Neural crest cell (in vitro differentiated cells): ENCODE results near the gene PHLDA2. TPM values are rescaled to one million over a fixed set of nuclear protein-coding genes. Genes with fewer than 3 reads are reported as not detected.

Source experiments
- DNase-seq: peaks from one replicate; pipeline ENCODE4 v3.0.0; 2021; ENCODE audit warnings: low read depth, mixed read lengths, low spot score
- H3K27ac Mint-ChIP-seq: one replicate; pipeline ENCODE4 v1.8.0; 2021; ENCODE audit warnings: mild to moderate bottlenecking, mixed read lengths; ENCODE audit not compliant: unreplicated experiment
- H3K27me3 Mint-ChIP-seq: 2 replicates; pipeline ENCODE4 v1.8.0; 2021; ENCODE audit warnings: low read depth, mild to moderate bottlenecking, mixed read lengths
- H3K36me3 Mint-ChIP-seq: 2 replicates; pipeline ENCODE4 v1.8.0; 2021; ENCODE audit warnings: low read depth, mild to moderate bottlenecking, mixed read lengths
- H3K4me1 Mint-ChIP-seq: 2 replicates; pipeline ENCODE4 v1.8.0; 2021; ENCODE audit warnings: mixed read lengths
- H3K4me3 Mint-ChIP-seq: one replicate; pipeline ENCODE4 v1.8.0; 2021; ENCODE audit warnings: mild to moderate bottlenecking, mixed read lengths
- H3K9me3 Mint-ChIP-seq: 2 replicates; pipeline ENCODE4 v1.8.0; 2021; ENCODE audit warnings: mixed read lengths
- CTCF ChIP-seq: fragments of 200-600 bp; sonication (generic); conservative IDR thresholded peaks from 2 replicates; pipeline ENCODE4 v1.5.0; 2021; ENCODE audit warnings: antibody characterized with exemption, mild to moderate bottlenecking
- total RNA-seq: library from RNA; stranded (reverse); gene quantifications from 2 replicates; pipeline ENCODE4 v1.2.1, GENCODE V29; 2021

PHLDA2 gene
- total RNA-seq, 1 donor from 2014 or later = 1.1 TPM

- Mint-ChIP-seq H3K4me1 (peaks cover 26% of the 10 kb centered on the region), H3K27ac (no peak overlapping the region), H3K36me3 (peaks cover 11% of the 10 kb centered on the region), H3K4me3 (peak overlapping the region; percentile 61), H3K9me3 (no peaks in the 10 kb centered on the region), H3K27me3 (peaks cover 3% of the 10 kb centered on the region)
- no peak for TF ChIP-seq CTCF
- peak; percentile 50 for DNase-seq
These were observed 16.0 kb upstream of the PHLDA2 start for GRCh38 chr11:2945031-2945756.

- Mint-ChIP-seq H3K27me3 (peaks cover 7% of the 10 kb centered on the region), H3K27ac (no peak overlapping the region), H3K9me3 (peaks cover 3% of the 10 kb centered on the region), H3K36me3 (peaks cover 13% of the 10 kb centered on the region), H3K4me3 (no peak overlapping the region), H3K4me1 (peaks cover 29% of the 10 kb centered on the region)
- DNase-seq = no peak
- TF ChIP-seq CTCF = no peak
These were observed 15.3 kb upstream of the PHLDA2 start for GRCh38 chr11:2944530-2944929.

GRCh38 chr11:2943711-2944118, 14.5 kb upstream of the PHLDA2 start:
- Mint-ChIP-seq H3K4me1 (peaks cover 29% of the 10 kb centered on the region), H3K27ac (no peak overlapping the region), H3K4me3 (no peak overlapping the region), H3K9me3 (peaks cover 7% of the 10 kb centered on the region), H3K27me3 (peaks cover 7% of the 10 kb centered on the region), H3K36me3 (peaks cover 16% of the 10 kb centered on the region)
- DNase-seq = no peak
- no peak for TF ChIP-seq CTCF

GRCh38 chr11:2942872-2943710, 13.9 kb upstream of the PHLDA2 start:
- Mint-ChIP-seq H3K4me1 (peaks cover 29% of the 10 kb centered on the region), H3K4me3 (no peak overlapping the region), H3K27me3 (peaks cover 11% of the 10 kb centered on the region), H3K9me3 (peaks cover 11% of the 10 kb centered on the region), H3K27ac (no peak overlapping the region), H3K36me3 (peaks cover 23% of the 10 kb centered on the region)
- DNase-seq = no peak
- TF ChIP-seq CTCF = no peak

- Mint-ChIP-seq H3K4me1 (peaks cover 26% of the 10 kb centered on the region), H3K36me3 (peaks cover 27% of the 10 kb centered on the region), H3K4me3 (no peak overlapping the region), H3K9me3 (peaks cover 12% of the 10 kb centered on the region), H3K27me3 (peaks cover 12% of the 10 kb centered on the region), H3K27ac (no peak overlapping the region)
- no peak for TF ChIP-seq CTCF
- no peak for DNase-seq
These were observed 13.2 kb upstream of the PHLDA2 start for GRCh38 chr11:2942447-2942846.
